ENCODE data around the gene ZDHHC22.

ZDHHC22 gene

DNA sequence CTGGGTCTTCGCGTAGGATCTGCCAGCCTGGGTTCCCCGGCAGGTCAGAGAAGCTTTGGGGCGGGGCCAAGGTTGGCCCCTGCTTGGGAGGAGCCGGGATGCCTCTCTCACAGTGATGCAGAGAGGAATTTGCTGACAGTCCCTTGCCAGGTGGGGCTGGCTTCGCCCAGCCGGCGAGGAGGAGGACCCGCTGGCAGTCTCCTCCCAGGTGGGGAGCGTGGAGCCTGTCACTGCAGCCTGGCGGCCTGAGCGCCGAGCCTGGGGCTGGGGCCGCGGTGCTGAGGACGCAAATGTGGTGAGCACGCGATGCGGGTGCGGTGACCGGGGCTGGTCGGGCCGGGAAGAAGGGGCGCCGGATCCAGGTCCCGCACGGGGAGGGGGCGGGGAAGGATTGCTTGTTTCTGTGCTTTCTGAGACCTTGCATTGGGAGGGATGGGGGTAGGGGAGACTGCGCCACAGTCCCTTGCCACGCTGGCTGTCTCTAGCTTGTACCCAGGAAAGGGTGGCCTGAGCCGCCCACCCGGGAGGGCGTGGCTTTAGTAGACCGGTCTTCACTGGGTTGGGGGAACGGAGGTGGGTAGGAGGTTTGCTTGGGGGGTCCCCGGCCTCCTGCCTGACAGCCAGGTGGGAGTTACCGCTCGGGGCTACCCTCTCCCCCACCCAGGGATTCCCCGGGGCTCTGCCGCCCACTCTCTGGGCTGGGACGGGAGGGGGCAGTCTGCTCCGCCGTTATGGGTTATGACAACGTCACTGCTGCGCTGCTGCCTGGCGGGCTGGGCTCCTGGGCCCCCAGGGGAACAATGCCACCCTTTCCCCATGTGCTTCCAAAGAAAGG lies 40.2 kb upstream of the ZDHHC22 start, which contains the start of gene TMEM63C:
TSS of gene TMEM63C (plus strand) at position 196 of the 835 bp plus-strand sequence. CDS start 37,016 bp downstream, outside the sequence.
- peak; percentile 96 for ATAC-seq

DNA sequence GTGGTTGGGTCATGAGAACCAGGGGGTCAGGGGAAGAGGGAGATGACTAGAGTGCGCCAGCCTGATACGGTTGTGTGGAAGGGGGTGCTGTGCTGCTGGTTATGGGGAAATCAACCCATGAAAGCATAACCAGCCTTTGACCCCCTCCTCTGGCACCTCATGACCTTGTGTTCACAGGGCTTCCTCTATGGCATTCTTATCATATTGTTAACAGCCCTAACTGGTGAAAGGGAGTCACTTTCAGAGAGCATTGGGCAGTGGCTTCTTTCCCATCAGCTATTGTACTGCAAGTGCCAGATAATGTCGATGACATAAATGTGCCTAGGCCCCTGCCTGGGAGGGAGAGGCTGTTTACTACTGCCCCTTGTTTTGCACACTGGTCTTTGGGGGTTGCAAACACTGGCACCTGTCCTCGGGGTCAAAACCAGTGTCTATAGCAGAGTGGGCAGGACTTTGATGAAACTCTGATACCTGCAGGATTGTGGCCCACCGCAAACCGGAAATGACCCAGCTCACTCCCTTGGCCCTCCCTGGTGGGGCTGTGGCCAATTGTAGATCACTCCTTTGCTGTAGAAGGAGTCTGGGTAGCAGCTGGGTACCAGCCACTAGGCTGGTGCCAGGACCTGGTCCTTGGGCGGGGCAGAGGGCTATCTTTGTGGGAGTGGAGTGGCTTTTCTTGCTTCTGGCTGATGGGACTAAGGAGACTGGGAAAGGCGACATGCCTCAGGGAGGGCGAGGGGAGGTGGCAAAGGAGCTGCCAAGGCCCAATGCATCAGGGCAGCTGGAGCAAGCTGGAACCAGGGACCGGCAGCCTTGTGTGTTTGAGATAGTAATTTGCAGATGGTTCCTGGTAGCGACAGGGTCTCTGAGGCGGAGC lies 39.4 kb upstream of the ZDHHC22 start:
- ATAC-seq: peak; percentile 48
- TF ChIP-seq RARB (CRISPR knock-in tag; IDR thresholded peaks at IDR 0.05): no peak
- TF ChIP-seq ZNF70 (CRISPR knock-in tag; IDR thresholded peaks at IDR 0.05): peak; percentile 92

More for the DNA sequence above, 40.2 kb upstream of the ZDHHC22 start, which contains the start of gene TMEM63C:
- TF ChIP-seq ZNF565 (CRISPR knock-in tag; conservative IDR thresholded peaks at IDR 0.05; ENCODE audit: low read depth): no peak
- TF ChIP-seq ZNF70 (CRISPR knock-in tag; IDR thresholded peaks at IDR 0.05): no peak
- TF ChIP-seq, protein P1, sequence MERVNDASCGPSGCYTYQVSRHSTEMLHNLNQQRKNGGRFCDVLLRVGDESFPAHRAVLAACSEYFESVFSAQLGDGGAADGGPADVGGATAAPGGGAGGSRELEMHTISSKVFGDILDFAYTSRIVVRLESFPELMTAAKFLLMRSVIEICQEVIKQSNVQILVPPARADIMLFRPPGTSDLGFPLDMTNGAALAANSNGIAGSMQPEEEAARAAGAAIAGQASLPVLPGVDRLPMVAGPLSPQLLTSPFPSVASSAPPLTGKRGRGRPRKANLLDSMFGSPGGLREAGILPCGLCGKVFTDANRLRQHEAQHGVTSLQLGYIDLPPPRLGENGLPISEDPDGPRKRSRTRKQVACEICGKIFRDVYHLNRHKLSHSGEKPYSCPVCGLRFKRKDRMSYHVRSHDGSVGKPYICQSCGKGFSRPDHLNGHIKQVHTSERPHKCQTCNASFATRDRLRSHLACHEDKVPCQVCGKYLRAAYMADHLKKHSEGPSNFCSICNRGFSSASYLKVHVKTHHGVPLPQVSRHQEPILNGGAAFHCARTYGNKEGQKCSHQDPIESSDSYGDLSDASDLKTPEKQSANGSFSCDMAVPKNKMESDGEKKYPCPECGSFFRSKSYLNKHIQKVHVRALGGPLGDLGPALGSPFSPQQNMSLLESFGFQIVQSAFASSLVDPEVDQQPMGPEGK (CRISPR knock-in tag; IDR thresholded peaks at IDR 0.05; ENCODE audit: borderline replicate concordance): no peak
- no peak for TF ChIP-seq SNAI2 (CRISPR knock-in tag; IDR thresholded peaks at IDR 0.05)
- TF ChIP-seq PPARA (CRISPR knock-in tag; IDR thresholded peaks at IDR 0.05; ENCODE audit: borderline replicate concordance): no peak
- no peak for TF ChIP-seq ZFP3 (CRISPR knock-in tag; IDR thresholded peaks at IDR 0.05)
- TF ChIP-seq, protein P2, sequence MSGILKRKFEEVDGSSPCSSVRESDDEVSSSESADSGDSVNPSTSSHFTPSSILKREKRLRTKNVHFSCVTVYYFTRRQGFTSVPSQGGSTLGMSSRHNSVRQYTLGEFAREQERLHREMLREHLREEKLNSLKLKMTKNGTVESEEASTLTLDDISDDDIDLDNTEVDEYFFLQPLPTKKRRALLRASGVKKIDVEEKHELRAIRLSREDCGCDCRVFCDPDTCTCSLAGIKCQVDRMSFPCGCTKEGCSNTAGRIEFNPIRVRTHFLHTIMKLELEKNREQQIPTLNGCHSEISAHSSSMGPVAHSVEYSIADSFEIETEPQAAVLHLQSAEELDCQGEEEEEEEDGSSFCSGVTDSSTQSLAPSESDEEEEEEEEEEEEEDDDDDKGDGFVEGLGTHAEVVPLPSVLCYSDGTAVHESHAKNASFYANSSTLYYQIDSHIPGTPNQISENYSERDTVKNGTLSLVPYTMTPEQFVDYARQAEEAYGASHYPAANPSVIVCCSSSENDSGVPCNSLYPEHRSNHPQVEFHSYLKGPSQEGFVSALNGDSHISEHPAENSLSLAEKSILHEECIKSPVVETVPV (CRISPR knock-in tag; IDR thresholded peaks at IDR 0.05): no peak
- no peak for TF ChIP-seq ZFP30 (CRISPR knock-in tag; IDR thresholded peaks at IDR 0.05)
- TF ChIP-seq OSR1 (CRISPR knock-in tag; IDR thresholded peaks at IDR 0.05): no peak
- no peak for TF ChIP-seq ZC3H10 (CRISPR knock-in tag; IDR thresholded peaks at IDR 0.05)
- TF ChIP-seq ESRRG (CRISPR knock-in tag; IDR thresholded peaks at IDR 0.05): no peak
- no peak for TF ChIP-seq CSDC2 (CRISPR knock-in tag; IDR thresholded peaks at IDR 0.05)
- TF ChIP-seq RARB (CRISPR knock-in tag; IDR thresholded peaks at IDR 0.05): no peak
- no peak for TF ChIP-seq TCF4 (CRISPR knock-in tag; IDR thresholded peaks at IDR 0.05; ENCODE audit: borderline replicate concordance)
- TF ChIP-seq TOX (CRISPR knock-in tag; IDR thresholded peaks at IDR 0.05; ENCODE audit: borderline replicate concordance): no peak
- no peak for TF ChIP-seq ISL1 (CRISPR knock-in tag; IDR thresholded peaks at IDR 0.05)
- TF ChIP-seq, protein P3, sequence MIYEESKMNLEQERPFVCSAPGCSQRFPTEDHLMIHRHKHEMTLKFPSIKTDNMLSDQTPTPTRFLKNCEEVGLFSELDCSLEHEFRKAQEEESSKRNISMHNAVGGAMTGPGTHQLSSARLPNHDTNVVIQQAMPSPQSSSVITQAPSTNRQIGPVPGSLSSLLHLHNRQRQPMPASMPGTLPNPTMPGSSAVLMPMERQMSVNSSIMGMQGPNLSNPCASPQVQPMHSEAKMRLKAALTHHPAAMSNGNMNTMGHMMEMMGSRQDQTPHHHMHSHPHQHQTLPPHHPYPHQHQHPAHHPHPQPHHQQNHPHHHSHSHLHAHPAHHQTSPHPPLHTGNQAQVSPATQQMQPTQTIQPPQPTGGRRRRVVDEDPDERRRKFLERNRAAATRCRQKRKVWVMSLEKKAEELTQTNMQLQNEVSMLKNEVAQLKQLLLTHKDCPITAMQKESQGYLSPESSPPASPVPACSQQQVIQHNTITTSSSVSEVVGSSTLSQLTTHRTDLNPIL (CRISPR knock-in tag; IDR thresholded peaks at IDR 0.05; ENCODE audit: low read depth): no peak

DNA sequence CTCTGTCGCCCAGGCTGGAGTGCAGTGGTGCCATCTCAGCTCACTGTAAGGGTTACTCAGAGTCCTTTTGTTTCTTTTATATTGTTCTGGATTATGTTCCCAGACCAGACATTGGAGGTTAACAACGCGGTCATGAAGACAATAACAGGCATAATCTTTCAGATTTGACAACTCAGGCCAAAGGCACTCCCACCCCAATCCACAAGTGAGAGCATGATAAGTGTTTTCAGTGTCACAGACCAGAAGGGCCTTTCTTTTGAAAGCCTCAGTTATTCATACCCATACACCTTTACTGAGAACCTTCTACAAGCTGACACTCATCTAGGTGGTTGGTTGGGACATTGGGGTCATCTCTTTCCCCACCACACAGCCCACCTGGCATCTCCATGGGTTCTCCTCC lies 37.1 kb upstream of the ZDHHC22 start:
- no peak for ATAC-seq
- no peak for TF ChIP-seq GLIS3 (CRISPR knock-in tag; IDR thresholded peaks at IDR 0.05)
- TF ChIP-seq, protein P4, sequence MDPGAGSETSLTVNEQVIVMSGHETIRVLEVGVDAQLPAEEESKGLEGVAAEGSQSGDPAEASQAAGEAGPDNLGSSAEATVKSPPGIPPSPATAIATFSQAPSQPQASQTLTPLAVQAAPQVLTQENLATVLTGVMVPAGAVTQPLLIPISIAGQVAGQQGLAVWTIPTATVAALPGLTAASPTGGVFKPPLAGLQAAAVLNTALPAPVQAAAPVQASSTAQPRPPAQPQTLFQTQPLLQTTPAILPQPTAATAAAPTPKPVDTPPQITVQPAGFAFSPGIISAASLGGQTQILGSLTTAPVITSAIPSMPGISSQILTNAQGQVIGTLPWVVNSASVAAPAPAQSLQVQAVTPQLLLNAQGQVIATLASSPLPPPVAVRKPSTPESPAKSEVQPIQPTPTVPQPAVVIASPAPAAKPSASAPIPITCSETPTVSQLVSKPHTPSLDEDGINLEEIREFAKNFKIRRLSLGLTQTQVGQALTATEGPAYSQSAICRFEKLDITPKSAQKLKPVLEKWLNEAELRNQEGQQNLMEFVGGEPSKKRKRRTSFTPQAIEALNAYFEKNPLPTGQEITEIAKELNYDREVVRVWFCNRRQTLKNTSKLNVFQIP (CRISPR knock-in tag; IDR thresholded peaks at IDR 0.05; ENCODE audit: borderline replicate concordance, low read depth): no peak
- TF ChIP-seq, protein P3 (CRISPR knock-in tag; IDR thresholded peaks at IDR 0.05; ENCODE audit: low read depth): no peak
- TF ChIP-seq, protein P1 (CRISPR knock-in tag; IDR thresholded peaks at IDR 0.05; ENCODE audit: borderline replicate concordance): no peak
- no peak for TF ChIP-seq OSR1 (CRISPR knock-in tag; IDR thresholded peaks at IDR 0.05)
- TF ChIP-seq, protein P2 (CRISPR knock-in tag; IDR thresholded peaks at IDR 0.05): no peak
- no peak for TF ChIP-seq TOX (CRISPR knock-in tag; IDR thresholded peaks at IDR 0.05; ENCODE audit: borderline replicate concordance)
- no peak for TF ChIP-seq CSDC2 (CRISPR knock-in tag; IDR thresholded peaks at IDR 0.05)
- no peak for TF ChIP-seq ZNF70 (CRISPR knock-in tag; IDR thresholded peaks at IDR 0.05)
- TF ChIP-seq ISL1 (CRISPR knock-in tag; IDR thresholded peaks at IDR 0.05): no peak
- no peak for TF ChIP-seq ZFP30 (CRISPR knock-in tag; IDR thresholded peaks at IDR 0.05)
- TF ChIP-seq SNAI2 (CRISPR knock-in tag; IDR thresholded peaks at IDR 0.05): no peak
- no peak for TF ChIP-seq ESRRG (CRISPR knock-in tag; IDR thresholded peaks at IDR 0.05)
- TF ChIP-seq ZNF565 (CRISPR knock-in tag; conservative IDR thresholded peaks at IDR 0.05; ENCODE audit: low read depth): no peak
- TF ChIP-seq ZC3H10 (CRISPR knock-in tag; IDR thresholded peaks at IDR 0.05): no peak
- no peak for TF ChIP-seq BACH2 (CRISPR knock-in tag; IDR thresholded peaks at IDR 0.05; ENCODE audit: borderline replicate concordance)
- no peak for TF ChIP-seq ARNTL (CRISPR knock-in tag; IDR thresholded peaks at IDR 0.05; ENCODE audit: borderline replicate concordance, low read depth)
- no peak for TF ChIP-seq ZNF8 (CRISPR knock-in tag; IDR thresholded peaks at IDR 0.05)
